ENCODE results near the gene PPP1R1C. TPM values are rescaled to one million over a fixed set of nuclear protein-coding genes. Genes with fewer than 3 reads are reported as not detected.

Gene PPP1R1C
- total and polyA plus RNA-seq, 2 of the 13 experiments (the other 11 are each of a cell fraction or from before 2014, with no cell fraction given), result 1.5 to 3.5 TPM

DNA sequence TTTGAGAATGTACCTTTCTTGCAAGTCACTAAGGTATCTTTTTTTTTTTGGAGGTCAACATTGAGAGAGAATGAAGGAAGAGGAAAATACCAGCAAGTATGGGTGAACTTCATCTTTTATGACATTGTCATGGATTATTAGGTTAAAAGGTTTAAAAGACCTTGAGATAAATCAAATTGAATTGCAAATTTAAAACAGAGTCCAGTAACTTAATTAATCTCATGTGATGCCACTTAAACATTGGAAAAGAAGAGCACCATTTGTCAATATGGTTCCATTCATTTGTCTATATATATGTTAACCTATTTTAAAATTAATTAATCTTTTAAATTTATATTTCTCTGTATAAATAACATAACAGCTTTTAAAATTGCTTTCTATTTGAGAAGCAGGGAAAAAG is 83.8 kb downstream of the PPP1R1C start (continued):
- TF ChIP-seq ZNF816 (CRISPR knock-in tag; IDR thresholded peaks at IDR 0.05; ENCODE audit: borderline replicate concordance) (no peak), KLF12 (CRISPR knock-in tag; IDR thresholded peaks at IDR 0.05; ENCODE audit: borderline replicate concordance) (no peak), MAX (IDR thresholded peaks at IDR 0.05) (no peak), ARNTL (CRISPR knock-in tag; IDR thresholded peaks at IDR 0.05) (no peak), KLF9 (CRISPR knock-in tag; IDR thresholded peaks at IDR 0.05; ENCODE audit: low read depth) (no peak), ZNF674 (CRISPR knock-in tag; IDR thresholded peaks at IDR 0.05; ENCODE audit: low read depth) (no peak)
- TF ChIP-seq, protein P1, sequence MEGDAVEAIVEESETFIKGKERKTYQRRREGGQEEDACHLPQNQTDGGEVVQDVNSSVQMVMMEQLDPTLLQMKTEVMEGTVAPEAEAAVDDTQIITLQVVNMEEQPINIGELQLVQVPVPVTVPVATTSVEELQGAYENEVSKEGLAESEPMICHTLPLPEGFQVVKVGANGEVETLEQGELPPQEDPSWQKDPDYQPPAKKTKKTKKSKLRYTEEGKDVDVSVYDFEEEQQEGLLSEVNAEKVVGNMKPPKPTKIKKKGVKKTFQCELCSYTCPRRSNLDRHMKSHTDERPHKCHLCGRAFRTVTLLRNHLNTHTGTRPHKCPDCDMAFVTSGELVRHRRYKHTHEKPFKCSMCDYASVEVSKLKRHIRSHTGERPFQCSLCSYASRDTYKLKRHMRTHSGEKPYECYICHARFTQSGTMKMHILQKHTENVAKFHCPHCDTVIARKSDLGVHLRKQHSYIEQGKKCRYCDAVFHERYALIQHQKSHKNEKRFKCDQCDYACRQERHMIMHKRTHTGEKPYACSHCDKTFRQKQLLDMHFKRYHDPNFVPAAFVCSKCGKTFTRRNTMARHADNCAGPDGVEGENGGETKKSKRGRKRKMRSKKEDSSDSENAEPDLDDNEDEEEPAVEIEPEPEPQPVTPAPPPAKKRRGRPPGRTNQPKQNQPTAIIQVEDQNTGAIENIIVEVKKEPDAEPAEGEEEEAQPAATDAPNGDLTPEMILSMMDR (CRISPR knock-in tag; IDR thresholded peaks at IDR 0.05), result no peak

DNA sequence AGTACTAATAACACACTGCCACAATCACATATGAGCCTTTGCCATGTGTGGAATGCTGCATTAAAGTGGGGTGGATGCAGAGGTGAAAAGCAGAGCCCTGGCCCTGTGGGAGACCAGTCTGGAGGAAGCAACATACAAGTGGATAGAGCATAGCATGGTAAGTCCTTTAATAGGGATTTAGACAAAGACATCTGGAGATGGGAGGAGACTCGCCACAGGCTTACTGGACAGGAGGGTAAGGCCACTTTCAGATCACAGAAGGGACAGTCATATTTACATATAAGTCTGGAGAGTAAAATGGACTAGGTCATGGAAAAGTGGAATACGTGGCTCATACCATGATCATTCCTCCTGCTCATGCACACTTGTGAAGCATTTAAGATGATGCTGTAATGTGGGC is 84.3 kb downstream of the PPP1R1C start:
- H4K20me1 ChIP-seq (ENCODE audit: insufficient read depth, low read length), result no peaks in the 10 kb centered on the region
- no TSS peak for BruUV-seq (replicated peaks)
- WGBS (ENCODE audit: low lambda C conversion rate), result 61% methylated on average over 2 of the region's 2 CpGs
- H3K27me3 ChIP-seq (ENCODE audit: control insufficient read depth in 1 of 2, insufficient read depth in 2 of 2, low read length in 2 of 2), result no peaks in the 10 kb centered on the region
- H2AFZ ChIP-seq (ENCODE audit: low read length), result no peak overlapping the region
- ChIA-PET POLR2A (no interaction called here), CTCF (ENCODE audit: low intra/inter-chr PET ratio, low total read pairs) (no interaction called here)
- H3K36me3 ChIP-seq (replicated peaks in 1 of 2; ENCODE audit: control insufficient read depth in 1 of 2, insufficient read depth in 2 of 2, low read length in 2 of 2), result no peaks in the 10 kb centered on the region
- in situ Hi-C loops (cut with HindIII; ENCODE audit: extremely low pct_ligation_motif_present, low pct_unique_long_range_greater_than_20kb), result no loop called here
- no peaks in the 10 kb centered on the region for H3K9me3 ChIP-seq (ENCODE audit: low read length)
- no peak for FAIRE-seq
- H3K27ac ChIP-seq (ENCODE audit: extremely low read length, insufficient read depth, low read length), result no peak overlapping the region
- intact Hi-C loops (cut with micrococcal nuclease; ENCODE audit: unreplicated experiment), result loop anchor here (10.0 kb wide), 2 partner anchors 115 to 1945 kb away; no protein-coding TSS in a partner anchor
- H3K79me2 ChIP-seq (ENCODE audit: insufficient read depth, low read length), result no peaks in the 10 kb centered on the region
- H3K4me1 ChIP-seq (ENCODE audit: insufficient read depth, low read length), result 0 out of 2 replicates have a peak, but pooled peaks cover 12% of the 10 kb centered on the region
- H3K9ac ChIP-seq (ENCODE audit: insufficient read depth, low read depth, low read length), result no peak overlapping the region
- ATAC-seq, result no peak
- no peak overlapping the region for H3K4me3 ChIP-seq (replicated peaks in 1 of 3; ENCODE audit: insufficient read depth in 1 of 3, low read depth in 2 of 3, low read length in 3 of 3)
- TF ChIP-seq STAG1 (CRISPR knock-in tag; IDR thresholded peaks at IDR 0.05) (no peak), MBD4 (IDR thresholded peaks at IDR 0.05; ENCODE audit: borderline replicate concordance, low read length) (no peak), POLR2AphosphoS5 (IDR thresholded peaks at IDR 0.05; ENCODE audit: low read depth, low read length) (no peak), TCF7 (IDR thresholded peaks at IDR 0.05; ENCODE audit: low read depth) (no peak), CENPT (CRISPR knock-in tag; IDR thresholded peaks at IDR 0.05; ENCODE audit: low read depth) (no peak), RARG (CRISPR knock-in tag; IDR thresholded peaks at IDR 0.05; ENCODE audit: low read depth) (no peak)
- TF ChIP-seq, protein P2, sequence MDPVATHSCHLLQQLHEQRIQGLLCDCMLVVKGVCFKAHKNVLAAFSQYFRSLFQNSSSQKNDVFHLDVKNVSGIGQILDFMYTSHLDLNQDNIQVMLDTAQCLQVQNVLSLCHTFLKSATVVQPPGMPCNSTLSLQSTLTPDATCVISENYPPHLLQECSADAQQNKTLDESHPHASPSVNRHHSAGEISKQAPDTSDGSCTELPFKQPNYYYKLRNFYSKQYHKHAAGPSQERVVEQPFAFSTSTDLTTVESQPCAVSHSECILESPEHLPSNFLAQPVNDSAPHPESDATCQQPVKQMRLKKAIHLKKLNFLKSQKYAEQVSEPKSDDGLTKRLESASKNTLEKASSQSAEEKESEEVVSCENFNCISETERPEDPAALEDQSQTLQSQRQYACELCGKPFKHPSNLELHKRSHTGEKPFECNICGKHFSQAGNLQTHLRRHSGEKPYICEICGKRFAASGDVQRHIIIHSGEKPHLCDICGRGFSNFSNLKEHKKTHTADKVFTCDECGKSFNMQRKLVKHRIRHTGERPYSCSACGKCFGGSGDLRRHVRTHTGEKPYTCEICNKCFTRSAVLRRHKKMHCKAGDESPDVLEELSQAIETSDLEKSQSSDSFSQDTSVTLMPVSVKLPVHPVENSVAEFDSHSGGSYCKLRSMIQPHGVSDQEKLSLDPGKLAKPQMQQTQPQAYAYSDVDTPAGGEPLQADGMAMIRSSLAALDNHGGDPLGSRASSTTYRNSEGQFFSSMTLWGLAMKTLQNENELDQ (CRISPR knock-in tag; IDR thresholded peaks at IDR 0.05; ENCODE audit: borderline replicate concordance), result no peak
- no peak overlapping the region for H3K4me2 ChIP-seq (ENCODE audit: low read depth, low read length)
- DNase-seq (ENCODE audit: low spot score), result no peak
